ENCODE results near the gene KCNQ4.

- TF ChIP-seq CTCF (IDR thresholded peaks at IDR 0.05; ENCODE audit: borderline replicate concordance, extremely low read depth, low read length, poor library complexity, severe bottlenecking) (no peak), EZH2 (IDR thresholded peaks at IDR 0.05; ENCODE audit: borderline replicate concordance, low read depth, low read length, severe bottlenecking) (no peak)
Measured at GRCh38 chr1:40860706-40861223, 77.2 kb downstream of the KCNQ4 start.

All from DND-41 (cell line).